ENCODE data around the gene SH3GLB1. TPM values are rescaled to one million over a fixed set of nuclear protein-coding genes. Genes with fewer than 3 reads are reported as not detected.

SH3GLB1 gene
- total RNA-seq, 6 experiments from 2014 or later = 91.0 to 102 (median 100) TPM

DNA sequence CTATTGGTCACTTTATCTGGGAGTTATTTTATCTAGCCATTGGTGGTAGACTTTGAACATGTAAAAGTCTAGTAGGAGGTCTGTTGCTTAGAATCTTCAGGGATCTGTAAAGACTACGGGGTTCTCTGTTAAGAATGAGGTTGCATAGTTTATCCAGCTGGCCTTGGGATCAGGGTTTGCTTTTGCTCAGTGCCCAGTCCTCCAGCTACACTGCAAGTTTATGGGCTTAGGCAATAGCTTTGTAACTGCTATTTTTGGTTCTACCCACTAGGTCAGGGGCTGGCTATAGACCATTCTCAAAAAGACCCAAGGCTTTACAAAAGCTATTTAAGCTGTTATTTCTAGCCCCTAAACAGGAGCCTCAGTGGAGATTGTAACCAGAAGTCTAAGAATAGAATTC lies 9.8 kb downstream of the SH3GLB1 start:
- no peaks in the 10 kb centered on the region for H3K27me3 Mint-ChIP-seq (ENCODE audit: insufficient read depth)
- no peak for TF ChIP-seq CTCF (IDR thresholded peaks at IDR 0.05)
- H3K9me3 Mint-ChIP-seq = no peaks in the 10 kb centered on the region
- no peak overlapping the region for H3K4me3 Mint-ChIP-seq
- H3K4me1 Mint-ChIP-seq (ENCODE audit: low read depth) = peaks cover 30% of the 10 kb centered on the region
- H3K27ac Mint-ChIP-seq = no peak overlapping the region
- peaks cover 4% of the 10 kb centered on the region; the same call in 1 of the 2 replicates for H3K36me3 Mint-ChIP-seq (ENCODE audit: low read depth)
- DNase-seq = no peak

GRCh38 chr1:86714561-86715244 lies 10.3 kb downstream of the SH3GLB1 start:
- Mint-ChIP-seq H3K27me3 (ENCODE audit: insufficient read depth) (no peaks in the 10 kb centered on the region), H3K4me1 (ENCODE audit: low read depth) (peaks cover 25% of the 10 kb centered on the region), H3K27ac (no peak overlapping the region), H3K4me3 (no peak overlapping the region), H3K36me3 (ENCODE audit: low read depth) (peaks cover 7% of the 10 kb centered on the region; the same call in 1 of the 2 replicates), H3K9me3 (no peaks in the 10 kb centered on the region)
- TF ChIP-seq CTCF (IDR thresholded peaks at IDR 0.05) = no peak
- no peak for DNase-seq

GRCh38 chr1:86718786-86719185 lies 14.4 kb downstream of the SH3GLB1 start:
- Mint-ChIP-seq H3K36me3 (ENCODE audit: low read depth) (peaks cover 7% of the 10 kb centered on the region; the same call in 1 of the 2 replicates), H3K4me3 (no peak overlapping the region), H3K27ac (no peak overlapping the region), H3K27me3 (ENCODE audit: insufficient read depth) (no peaks in the 10 kb centered on the region), H3K4me1 (ENCODE audit: low read depth) (peaks cover 12% of the 10 kb centered on the region), H3K9me3 (no peaks in the 10 kb centered on the region)
- DNase-seq = no peak
- TF ChIP-seq CTCF (IDR thresholded peaks at IDR 0.05) = no peak

DNA sequence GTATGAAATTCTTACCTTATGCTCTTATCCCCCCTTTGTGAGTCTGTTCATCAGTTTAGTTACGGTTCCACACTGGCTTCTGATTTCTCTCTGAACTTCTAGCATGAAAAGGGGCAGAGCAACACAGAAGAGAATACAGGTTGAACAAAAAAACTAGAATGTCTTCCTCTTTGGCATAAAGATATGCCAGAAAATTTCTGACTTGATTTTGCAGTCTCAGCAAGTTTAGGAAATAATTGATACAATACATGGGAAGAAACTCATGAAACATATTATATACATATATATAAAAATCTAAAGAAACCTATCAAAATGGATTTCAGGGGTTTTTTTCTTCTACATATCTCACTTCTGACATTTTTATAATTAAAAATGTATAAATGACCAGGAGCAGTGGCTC lies 27.0 kb downstream of the SH3GLB1 start:
- TF ChIP-seq CTCF (IDR thresholded peaks at IDR 0.05) = no peak
- Mint-ChIP-seq H3K36me3 (ENCODE audit: low read depth) (peaks cover 27% of the 10 kb centered on the region), H3K9me3 (no peaks in the 10 kb centered on the region), H3K4me1 (ENCODE audit: low read depth) (no peaks in the 10 kb centered on the region), H3K27ac (no peak overlapping the region), H3K4me3 (no peak overlapping the region), H3K27me3 (ENCODE audit: insufficient read depth) (no peaks in the 10 kb centered on the region)
- DNase-seq = no peak

DNA sequence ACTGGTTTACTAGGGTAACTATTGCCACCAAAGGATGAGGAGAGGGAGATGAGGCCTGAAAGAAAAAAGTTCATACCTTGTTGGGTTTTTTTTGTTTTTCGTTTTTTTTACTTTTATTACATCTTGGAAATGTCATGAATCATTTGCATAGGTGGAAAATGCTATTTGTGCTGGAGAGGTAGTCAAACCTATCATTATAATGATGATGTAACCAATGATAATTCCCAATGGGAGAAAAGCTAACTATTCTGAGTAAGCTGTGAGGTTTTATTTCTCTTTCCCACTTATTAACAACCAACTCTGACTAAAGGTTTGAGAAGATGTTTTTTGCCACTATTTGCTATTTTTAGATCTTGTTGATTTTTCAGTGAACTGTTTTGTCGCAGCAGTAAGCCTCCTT lies 29.0 kb downstream of the SH3GLB1 start:
- Mint-ChIP-seq H3K9me3 (no peaks in the 10 kb centered on the region), H3K36me3 (ENCODE audit: low read depth) (peaks cover 27% of the 10 kb centered on the region), H3K4me1 (ENCODE audit: low read depth) (no peaks in the 10 kb centered on the region), H3K4me3 (no peak overlapping the region), H3K27me3 (ENCODE audit: insufficient read depth) (no peaks in the 10 kb centered on the region), H3K27ac (no peak overlapping the region; the same call in 1 of the 2 replicates)
- no peak for TF ChIP-seq CTCF (IDR thresholded peaks at IDR 0.05)
- no peak for DNase-seq

Data from HFFc6 (cell line).